ENCODE results near the gene DCBLD1. TPM values are rescaled to one million over a fixed set of nuclear protein-coding genes. Genes with fewer than 3 reads are reported as not detected.
A peak's percentile ranks its signal among the peaks of the same experiment; 100 is the strongest.

Gene DCBLD1
- total and polyA plus RNA-seq, 11 donors = 2.9 to 11.4 (median 4.0) TPM

GRCh38 chr6:117534974-117535373 lies 52.5 kb downstream of the DCBLD1 start:
- TF ChIP-seq POLR2A (IDR thresholded peaks at IDR 0.05) = no peak
- TF ChIP-seq, protein P1, sequence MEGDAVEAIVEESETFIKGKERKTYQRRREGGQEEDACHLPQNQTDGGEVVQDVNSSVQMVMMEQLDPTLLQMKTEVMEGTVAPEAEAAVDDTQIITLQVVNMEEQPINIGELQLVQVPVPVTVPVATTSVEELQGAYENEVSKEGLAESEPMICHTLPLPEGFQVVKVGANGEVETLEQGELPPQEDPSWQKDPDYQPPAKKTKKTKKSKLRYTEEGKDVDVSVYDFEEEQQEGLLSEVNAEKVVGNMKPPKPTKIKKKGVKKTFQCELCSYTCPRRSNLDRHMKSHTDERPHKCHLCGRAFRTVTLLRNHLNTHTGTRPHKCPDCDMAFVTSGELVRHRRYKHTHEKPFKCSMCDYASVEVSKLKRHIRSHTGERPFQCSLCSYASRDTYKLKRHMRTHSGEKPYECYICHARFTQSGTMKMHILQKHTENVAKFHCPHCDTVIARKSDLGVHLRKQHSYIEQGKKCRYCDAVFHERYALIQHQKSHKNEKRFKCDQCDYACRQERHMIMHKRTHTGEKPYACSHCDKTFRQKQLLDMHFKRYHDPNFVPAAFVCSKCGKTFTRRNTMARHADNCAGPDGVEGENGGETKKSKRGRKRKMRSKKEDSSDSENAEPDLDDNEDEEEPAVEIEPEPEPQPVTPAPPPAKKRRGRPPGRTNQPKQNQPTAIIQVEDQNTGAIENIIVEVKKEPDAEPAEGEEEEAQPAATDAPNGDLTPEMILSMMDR (IDR thresholded peaks at IDR 0.05) = no peak
- WGBS, 4 donors = 31 to 46% (median 40%) methylated on average over 3 of the region's 3 CpGs
- intact Hi-C loops (cut with DNase I) = no loop called here
- Histone ChIP-seq H3K27me3 (no peaks in the 10 kb centered on the region), H3K4me1 (peaks cover 0 to 11% (median 2%) of the 10 kb centered on the region in 12 donors), H3K4me3 (no peak overlapping the region), H3K36me3 (peaks cover 0 to 20% (median 10%) of the 10 kb centered on the region in 9 donors), H3K9me3 (no peaks in the 10 kb centered on the region), H3K27ac (peak overlapping the region in 9 of 12 donors; percentile 8 to 61 (median 51))
- ATAC-seq (peak in 3 of 4 donors; percentile 41 to 83 (median 50)), DNase-seq (no peak)

GRCh38 chr6:117536317-117536716 lies 53.8 kb downstream of the DCBLD1 start:
- H3K4me1 ChIP-seq = peaks cover 0 to 11% (median 0%) of the 10 kb centered on the region in 12 donors
- TF ChIP-seq, protein P1 (IDR thresholded peaks at IDR 0.05) = no peak
- TF ChIP-seq POLR2A (IDR thresholded peaks at IDR 0.05) = no peak
- ATAC-seq (no peak), DNase-seq (no peak)
- WGBS, 4 donors = 82 to 86% (median 83%) methylated on average over 4 of the region's 4 CpGs
- no peaks in the 10 kb centered on the region for H3K27me3 ChIP-seq
- no peak overlapping the region for H3K4me3 ChIP-seq
- H3K36me3 ChIP-seq = peaks cover 0 to 34% (median 17%) of the 10 kb centered on the region in 9 donors
- intact Hi-C loops (cut with DNase I) = no loop called here
- H3K27ac ChIP-seq = no peak overlapping the region
- H3K9me3 ChIP-seq = no peaks in the 10 kb centered on the region

GRCh38 chr6:117538615-117539014 lies 56.1 kb downstream of the DCBLD1 start:
- TF ChIP-seq POLR2A (IDR thresholded peaks at IDR 0.05) = no peak
- TF ChIP-seq, protein P1 (IDR thresholded peaks at IDR 0.05) = no peak
- DNase-seq = no peak
- intact Hi-C loops (cut with DNase I) = no loop called here
- ATAC-seq = no peak
- no peaks in the 10 kb centered on the region for H3K9me3 ChIP-seq
- no peak overlapping the region for H3K4me3 ChIP-seq
- peaks cover 0 to 11% (median 0%) of the 10 kb centered on the region in 12 donors for H3K4me1 ChIP-seq
- H3K36me3 ChIP-seq = peaks cover 0 to 57% (median 27%) of the 10 kb centered on the region in 9 donors
- no peaks in the 10 kb centered on the region for H3K27me3 ChIP-seq
- WGBS, 4 donors = 89 to 95% (median 95%) methylated on average over 9 of the region's 9 CpGs
- H3K27ac ChIP-seq = no peak overlapping the region

GRCh38 chr6:117540670-117541069 lies 58.2 kb downstream of the DCBLD1 start:
- ATAC-seq (no peak), DNase-seq (no peak)
- Histone ChIP-seq H3K27ac (no peak overlapping the region), H3K4me3 (no peak overlapping the region), H3K4me1 (peaks cover 0 to 2% (median 0%) of the 10 kb centered on the region in 12 donors), H3K27me3 (no peaks in the 10 kb centered on the region), H3K9me3 (no peaks in the 10 kb centered on the region), H3K36me3 (peaks cover 0 to 77% (median 42%) of the 10 kb centered on the region in 9 donors)
- intact Hi-C loops (cut with DNase I) = no loop called here
- WGBS, 4 donors = 96 to 99% (median 98%) methylated on average over 8 of the region's 8 CpGs
- TF ChIP-seq, protein P1 (IDR thresholded peaks at IDR 0.05) = no peak
- TF ChIP-seq POLR2A (IDR thresholded peaks at IDR 0.05) = no peak

Data from heart left ventricle (tissue), 16 donors.